Smooth muscle cell of bladder (primary cell): Measurements from ENCODE around the gene GCLM. TPM values are rescaled to one million over a fixed set of nuclear protein-coding genes. Genes with fewer than 3 reads are reported as not detected.

Source experiments
- total RNA-seq: library from RNA; depleted of rRNA; stranded (reverse); fragments of >200 nt; gene quantifications from 2 replicates; pipeline ENCODE4 v1.2.3, GENCODE V29; 2014

GCLM gene
- 37.0 and 56.3 TPM in 2 replicates for total RNA-seq

GRCh38 chr1:93909146-93910050 is at the start of gene GCLM:
Gene GCLM, minus strand, starts transcription at chr1:93909430. Its CDS starts 267 bp downstream, at chr1:93909163.

GRCh38 chr1:93878889-93879586 is 30.2 kb downstream of the GCLM start, which contains the start of gene DNTTIP2:
Gene DNTTIP2, minus strand, starts transcription at chr1:93879206. Its CDS starts 58 bp downstream, at chr1:93879148.

Other genes starting within 250 kb of the GCLM start
- gene BCAR3, start 227.6 kb downstream of the GCLM start, total RNA-seq, result 21.3 and 21.7 TPM in 2 replicates
- 21.2 and 27.8 TPM in 2 replicates for gene DNTTIP2, start 30.2 kb downstream of the GCLM start, total RNA-seq
- 0.65 and 1.8 TPM in 2 replicates for gene ABCA4, start 211.7 kb upstream of the GCLM start, total RNA-seq